ENCODE results near the gene FGF14.

The FGF14 gene

GRCh38 chr13:102183509-102184182, 218.2 kb downstream of the FGF14 start:
- TF ChIP-seq CTCF (conservative IDR thresholded peaks at IDR 0.05; ENCODE audit: low read length) = no peak
- DNase-seq (ENCODE audit: low read depth) = no peak
- H3K4me3 ChIP-seq (ENCODE audit: low read length) = no peak overlapping the region

GRCh38 chr13:102182170-102182569, 219.7 kb downstream of the FGF14 start:
- no peak for TF ChIP-seq CTCF (conservative IDR thresholded peaks at IDR 0.05; ENCODE audit: low read length)
- no peak for DNase-seq (ENCODE audit: low read depth)

GRCh38 chr13:102177431-102177830, 224.4 kb downstream of the FGF14 start:
- no peak for TF ChIP-seq CTCF (conservative IDR thresholded peaks at IDR 0.05; ENCODE audit: low read length)
- no peak for DNase-seq (ENCODE audit: low read depth)
- H3K4me3 ChIP-seq (ENCODE audit: low read length) = no peak overlapping the region

More at GRCh38 chr13:102182170-102182569, 219.7 kb downstream of the FGF14 start:
- H3K4me3 ChIP-seq (ENCODE audit: low read length) = no peak overlapping the region

GRCh38 chr13:102176846-102177245, 225.0 kb downstream of the FGF14 start:
- H3K4me3 ChIP-seq (ENCODE audit: low read length) = no peak overlapping the region
- DNase-seq (ENCODE audit: low read depth) = no peak
- TF ChIP-seq CTCF (conservative IDR thresholded peaks at IDR 0.05; ENCODE audit: low read length) = no peak

GRCh38 chr13:102172406-102172805, 229.4 kb downstream of the FGF14 start:
- H3K4me3 ChIP-seq (ENCODE audit: low read length) = no peak overlapping the region
- no peak for DNase-seq (ENCODE audit: low read depth)
- TF ChIP-seq CTCF (conservative IDR thresholded peaks at IDR 0.05; ENCODE audit: low read length) = no peak

- no peak overlapping the region for H3K4me3 ChIP-seq (ENCODE audit: low read length)
- TF ChIP-seq CTCF (conservative IDR thresholded peaks at IDR 0.05; ENCODE audit: low read length) = no peak
- no peak for DNase-seq (ENCODE audit: low read depth)
These were observed 231.5 kb downstream of the FGF14 start for GRCh38 chr13:102170305-102170704.

- no peak for DNase-seq (ENCODE audit: low read depth)
- no peak for TF ChIP-seq CTCF (conservative IDR thresholded peaks at IDR 0.05; ENCODE audit: low read length)
These were observed 232.3 kb downstream of the FGF14 start for GRCh38 chr13:102169471-102170015.

More at GRCh38 chr13:102169471-102170015, 232.3 kb downstream of the FGF14 start:
- H3K4me3 ChIP-seq (ENCODE audit: low read length) = no peak overlapping the region
